GM15510 (cell line): ENCODE measurements around the gene WDR11.

ENCODE experiments used
- POLR2A ChIP-seq: IDR thresholded peaks from 3 replicates; pipeline ENCODE4 v1.6.1; 2011; ENCODE audit warnings: borderline replicate concordance; ENCODE audit not compliant: insufficient read length; ENCODE audit errors: extremely low read depth

Gene WDR11

DNA sequence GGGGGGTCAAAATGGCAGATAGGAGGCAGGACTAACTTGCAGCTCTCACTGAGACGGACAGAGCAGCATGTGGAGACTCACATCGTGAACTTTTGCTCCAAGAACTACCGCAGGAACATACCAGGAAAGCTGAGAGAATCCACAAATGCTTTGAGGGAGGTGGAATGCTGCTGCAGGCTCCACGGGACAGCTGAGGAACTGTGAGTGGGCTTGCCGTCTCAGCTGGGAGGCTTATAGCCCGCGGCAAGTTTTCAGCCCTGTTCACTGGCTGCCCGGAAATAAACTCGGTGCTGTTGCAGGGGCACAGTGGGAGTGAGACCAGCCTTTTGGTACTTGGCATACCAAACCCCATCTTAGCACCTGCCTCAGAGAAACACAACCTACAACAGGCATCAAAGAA lies 19.1 kb upstream of the WDR11 start:
- TF ChIP-seq POLR2A = no peak

DNA sequence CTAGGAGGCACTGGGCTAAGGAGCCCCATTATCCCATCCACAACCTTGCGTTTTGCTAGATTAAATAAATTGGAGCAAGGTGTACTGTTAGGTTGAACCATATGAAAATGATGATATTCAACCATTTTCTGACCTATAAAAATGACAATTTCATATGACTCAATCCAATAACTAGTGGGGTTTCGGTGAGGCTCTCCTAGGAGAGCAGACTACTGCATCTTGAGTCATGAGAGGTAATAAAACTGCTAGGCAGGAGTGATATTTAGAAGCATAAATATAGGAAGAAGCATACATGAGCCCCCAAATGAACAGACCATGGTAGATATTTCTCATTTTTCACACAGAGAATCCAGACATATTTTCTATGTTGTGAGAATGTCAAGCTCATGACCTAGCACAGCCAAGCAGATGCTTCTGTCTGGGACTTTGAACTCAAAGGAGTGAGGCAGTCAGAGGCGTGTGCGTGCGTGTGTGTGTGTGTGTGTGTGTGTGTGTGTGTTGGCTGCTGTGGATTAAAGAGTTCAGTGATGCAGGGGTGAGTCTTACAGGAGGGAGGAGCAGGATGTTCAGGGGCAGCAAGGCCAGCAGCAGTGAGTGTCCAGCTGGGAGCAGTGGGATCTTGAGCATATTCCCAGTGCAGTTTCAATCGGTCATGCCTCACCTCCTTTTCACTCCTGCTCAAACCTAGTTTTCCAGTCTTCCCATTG lies 17.8 kb upstream of the WDR11 start:
- no peak for TF ChIP-seq POLR2A

DNA sequence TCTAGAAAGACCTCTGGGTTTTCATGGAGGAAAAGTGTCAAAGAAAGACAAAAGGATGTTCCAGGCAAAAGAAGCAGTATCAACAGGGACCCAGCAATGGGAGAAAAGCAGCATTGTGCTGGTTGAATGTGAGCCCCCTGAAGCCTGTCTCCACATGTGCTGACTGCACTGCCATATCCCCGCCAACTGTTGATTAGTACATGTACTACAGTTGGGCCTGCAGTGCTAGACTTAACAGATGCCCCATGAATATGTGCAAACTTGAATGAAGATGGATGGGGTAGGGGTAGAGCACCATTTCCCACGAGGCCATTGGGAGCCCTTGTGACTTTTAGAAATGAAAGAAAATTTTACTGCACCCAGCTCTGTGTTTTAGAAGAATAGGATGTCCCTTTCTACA lies 15.6 kb upstream of the WDR11 start:
- no peak for TF ChIP-seq POLR2A

DNA sequence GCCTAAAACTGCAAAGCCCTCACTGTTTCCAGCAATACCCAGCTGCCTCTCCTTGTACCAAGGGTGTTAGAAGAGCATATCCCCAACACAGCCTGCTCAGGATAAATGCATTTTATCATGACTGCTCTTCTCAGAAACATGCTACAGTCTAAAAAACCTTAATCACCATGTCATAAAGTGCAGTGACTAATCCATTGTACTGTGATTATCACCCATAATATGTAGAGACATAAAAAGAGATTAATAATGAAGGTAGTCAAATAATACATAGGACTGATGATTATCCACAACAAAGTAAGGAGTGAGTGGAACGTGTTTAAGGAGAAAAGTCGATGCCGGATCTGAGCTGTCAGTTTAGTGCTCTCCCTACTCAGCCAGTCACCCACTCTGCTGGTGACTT lies 12.2 kb upstream of the WDR11 start:
- TF ChIP-seq POLR2A = no peak

DNA sequence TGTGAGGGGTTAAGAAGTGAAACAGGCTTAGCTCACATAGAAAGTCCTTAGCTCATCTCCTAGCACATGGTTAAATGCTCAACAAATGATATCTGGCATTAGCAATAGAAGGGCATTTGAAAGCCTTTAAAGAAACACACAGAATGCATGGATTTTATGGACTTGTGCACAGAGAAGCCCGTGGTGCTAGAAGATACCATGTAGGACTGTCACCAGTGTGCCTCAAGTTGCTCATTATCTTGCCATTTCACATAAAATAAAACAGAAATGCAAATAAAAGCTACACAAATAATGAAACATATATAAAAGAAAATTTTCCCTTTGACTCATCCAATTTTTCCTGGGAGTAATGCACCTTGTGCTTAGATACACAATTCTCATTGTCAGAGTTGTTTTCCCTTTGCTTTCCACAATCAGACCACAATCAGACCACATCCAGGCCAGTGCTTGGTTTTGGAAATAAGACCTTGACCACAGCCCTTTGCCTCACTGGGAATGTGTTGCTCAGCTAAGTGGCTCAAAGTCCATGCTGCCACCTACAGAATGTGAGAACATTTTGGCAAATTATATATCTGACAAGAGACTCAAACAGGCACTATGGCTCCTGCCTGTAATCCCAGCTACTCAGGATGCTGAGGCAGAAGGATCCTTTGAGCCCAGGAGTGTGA lies 9.5 kb upstream of the WDR11 start:
- TF ChIP-seq POLR2A = no peak

DNA sequence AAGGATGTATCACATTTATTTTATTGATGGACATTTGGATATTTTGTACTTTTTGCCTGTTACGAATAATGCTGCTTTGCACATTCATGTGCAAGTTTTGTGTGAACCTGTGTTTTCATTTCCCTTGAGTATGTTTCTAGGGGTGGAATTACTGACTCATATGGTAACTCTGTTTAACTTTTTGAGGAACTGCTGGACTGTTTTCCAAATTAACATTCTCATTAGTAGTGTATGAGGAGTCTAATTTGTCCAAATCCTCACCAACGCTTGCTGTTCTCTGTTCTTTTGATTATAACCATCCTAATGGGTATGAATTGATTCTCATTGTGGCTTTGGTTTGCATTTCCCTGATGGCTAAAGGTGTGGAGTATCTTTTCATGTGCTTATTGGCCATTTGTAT lies 3.2 kb downstream of the WDR11 start:
- TF ChIP-seq POLR2A = no peak

DNA sequence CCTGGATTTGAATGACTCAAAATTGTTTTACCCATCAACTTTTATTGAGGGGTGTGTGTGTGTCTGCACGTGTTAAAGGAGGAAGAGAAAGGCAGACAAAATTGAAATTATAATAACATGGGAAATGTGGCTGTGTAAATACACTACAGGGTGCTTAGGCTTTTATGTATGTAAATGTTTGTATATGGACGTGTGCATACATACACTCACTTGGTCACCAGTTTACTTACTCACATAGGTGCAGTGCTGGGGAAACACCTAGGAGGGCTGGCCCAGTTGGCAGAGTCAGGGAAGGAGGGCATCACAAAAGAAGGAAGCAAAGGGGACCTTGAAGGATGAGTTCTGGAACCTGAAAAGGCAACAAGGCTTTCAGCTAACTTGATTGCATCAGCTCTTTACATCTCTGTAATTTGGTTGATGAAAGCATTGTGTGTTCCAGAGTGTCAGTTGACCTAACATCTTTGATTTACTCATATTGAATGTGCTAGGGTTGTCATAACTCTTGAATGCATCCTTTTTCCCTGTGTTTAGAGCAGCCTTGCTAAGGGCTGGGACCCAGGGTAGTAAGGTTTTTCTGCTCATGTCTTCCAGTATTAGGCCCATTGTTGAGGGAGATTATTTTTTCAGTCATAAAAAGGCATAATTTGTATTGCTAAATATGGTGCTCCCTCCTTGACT lies 10.2 kb downstream of the WDR11 start:
- TF ChIP-seq POLR2A = no peak

DNA sequence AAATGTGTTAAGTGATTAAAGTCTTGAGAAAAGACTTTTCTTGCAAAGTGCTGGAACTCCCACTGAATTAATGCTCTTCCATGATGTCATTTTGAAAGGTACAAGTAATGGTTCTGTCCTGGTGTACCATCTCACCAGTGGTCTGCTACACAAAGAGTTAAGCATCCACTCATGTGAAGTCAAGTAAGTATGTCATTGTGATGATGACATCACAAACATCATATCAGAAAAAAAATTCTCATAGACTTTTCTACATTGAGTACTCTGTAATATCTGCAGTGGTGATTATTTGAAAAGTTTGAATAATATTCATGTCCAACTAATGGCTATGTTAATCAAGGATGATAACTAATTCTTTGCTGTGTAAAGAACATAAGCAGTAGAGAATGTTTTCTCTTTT lies 22.6 kb downstream of the WDR11 start:
- TF ChIP-seq POLR2A = no peak

DNA sequence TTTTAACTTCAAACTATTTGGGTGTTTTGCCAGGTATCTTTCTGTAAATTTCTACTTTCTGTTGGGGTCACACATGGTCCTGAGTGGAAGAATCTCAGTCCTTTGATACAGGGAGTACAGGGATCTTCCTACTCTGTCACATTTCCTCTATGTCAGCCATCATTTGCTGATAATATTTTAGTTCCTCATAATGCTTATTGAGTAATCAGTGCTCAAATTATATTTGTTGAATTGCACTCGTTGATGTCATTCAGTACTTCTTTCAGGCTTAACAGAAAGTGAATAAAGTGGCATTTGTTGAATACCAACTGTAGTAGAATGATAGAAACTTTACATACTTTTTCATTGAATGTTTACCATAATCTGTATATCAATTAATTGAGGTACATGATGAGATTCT lies 31.9 kb downstream of the WDR11 start:
- no peak for TF ChIP-seq POLR2A

DNA sequence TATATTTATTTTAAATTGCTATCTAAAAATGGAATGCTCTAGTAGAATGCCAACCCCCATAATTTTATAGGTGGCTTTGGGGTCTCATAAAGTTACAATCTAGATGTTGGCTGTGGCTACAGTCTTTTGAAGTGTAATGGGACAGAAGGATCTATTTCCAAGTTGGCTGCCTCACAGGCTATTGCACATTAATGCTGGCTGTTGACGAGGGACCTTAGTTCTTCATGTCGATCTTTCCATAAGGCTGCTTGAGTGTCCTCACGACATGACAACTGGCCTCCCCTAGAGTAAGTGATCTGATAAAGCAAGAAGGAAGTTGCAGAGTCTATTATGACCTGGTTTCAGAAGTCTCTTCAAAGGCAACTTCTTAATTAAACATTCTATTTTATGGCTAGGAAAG lies 36.3 kb downstream of the WDR11 start:
- no peak for TF ChIP-seq POLR2A

DNA sequence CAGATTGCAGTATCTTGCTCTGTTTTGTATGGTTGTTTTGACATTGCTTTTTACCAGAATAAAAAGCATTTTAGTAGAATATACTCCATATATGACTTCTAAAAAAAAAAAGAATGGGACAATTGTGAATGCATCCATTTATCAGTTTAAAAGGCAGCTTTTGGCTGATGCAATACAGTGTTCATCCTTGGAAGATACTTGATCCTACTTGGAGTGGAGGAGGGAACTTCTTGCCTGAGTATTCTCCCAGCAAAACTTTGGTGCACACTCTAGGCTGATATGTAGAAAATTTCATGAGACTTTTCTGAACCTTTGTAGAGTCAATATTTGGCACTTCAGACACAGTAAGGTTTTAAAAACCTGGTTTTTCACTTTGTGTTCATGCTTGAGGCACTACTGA lies 40.2 kb downstream of the WDR11 start:
- no peak for TF ChIP-seq POLR2A

DNA sequence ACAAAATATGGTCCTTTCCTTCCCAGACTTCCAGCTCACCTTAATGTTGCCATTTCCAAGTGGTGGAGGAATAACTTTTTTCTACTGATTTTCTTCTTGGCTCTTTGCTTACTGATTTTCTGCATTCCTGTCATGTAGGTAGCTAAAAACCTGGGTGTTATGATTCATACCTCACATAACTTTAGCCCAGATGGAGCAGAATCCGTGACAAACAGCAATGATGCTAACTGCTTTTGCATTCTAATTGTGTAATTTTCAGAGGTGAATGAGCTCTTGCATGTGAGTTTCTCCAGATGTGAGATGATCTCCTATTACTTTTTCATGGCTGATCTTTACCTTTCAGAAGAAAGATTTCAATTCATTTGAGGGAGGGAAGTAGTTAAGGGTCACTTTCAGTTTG lies 43.4 kb downstream of the WDR11 start:
- TF ChIP-seq POLR2A = no peak

DNA sequence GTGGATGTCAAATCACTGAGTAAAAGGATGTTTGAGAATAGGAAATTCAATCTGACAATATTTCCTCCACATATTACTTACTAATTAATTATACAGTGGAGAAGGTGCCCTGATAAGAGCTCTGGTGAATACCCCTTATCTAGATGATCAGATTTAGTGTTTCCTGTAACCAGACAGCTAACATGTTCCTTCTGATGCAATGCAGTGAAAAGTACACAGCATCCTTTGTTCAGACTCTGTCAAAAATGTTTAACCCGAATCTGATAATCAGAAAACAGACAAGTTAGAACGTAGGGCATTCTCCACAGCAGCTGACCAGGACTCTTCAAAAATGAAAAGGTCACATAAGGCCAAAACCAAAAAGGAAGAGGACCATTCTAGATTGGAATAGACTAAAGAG lies 46.2 kb downstream of the WDR11 start:
- no peak for TF ChIP-seq POLR2A

DNA sequence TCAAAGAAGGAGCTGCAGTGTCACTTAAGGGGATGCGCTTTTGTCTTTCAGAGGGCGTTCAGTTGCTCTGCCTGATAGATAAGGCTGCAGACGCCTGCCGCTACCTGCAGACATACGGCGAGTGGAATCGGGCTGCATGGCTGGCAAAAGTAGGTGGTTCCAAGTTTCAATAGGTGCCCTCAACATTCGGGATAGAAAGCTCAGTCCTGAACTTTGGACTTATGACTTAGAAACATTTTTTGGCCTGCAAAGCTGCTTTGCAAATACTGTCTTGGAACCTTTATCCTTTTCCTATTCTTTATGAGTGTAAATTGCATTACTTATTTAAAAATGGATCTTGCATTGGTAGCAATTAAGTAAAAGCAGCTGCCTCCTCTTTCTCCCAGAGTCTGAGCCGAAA lies 54.1 kb downstream of the WDR11 start:
- TF ChIP-seq POLR2A = no peak

DNA sequence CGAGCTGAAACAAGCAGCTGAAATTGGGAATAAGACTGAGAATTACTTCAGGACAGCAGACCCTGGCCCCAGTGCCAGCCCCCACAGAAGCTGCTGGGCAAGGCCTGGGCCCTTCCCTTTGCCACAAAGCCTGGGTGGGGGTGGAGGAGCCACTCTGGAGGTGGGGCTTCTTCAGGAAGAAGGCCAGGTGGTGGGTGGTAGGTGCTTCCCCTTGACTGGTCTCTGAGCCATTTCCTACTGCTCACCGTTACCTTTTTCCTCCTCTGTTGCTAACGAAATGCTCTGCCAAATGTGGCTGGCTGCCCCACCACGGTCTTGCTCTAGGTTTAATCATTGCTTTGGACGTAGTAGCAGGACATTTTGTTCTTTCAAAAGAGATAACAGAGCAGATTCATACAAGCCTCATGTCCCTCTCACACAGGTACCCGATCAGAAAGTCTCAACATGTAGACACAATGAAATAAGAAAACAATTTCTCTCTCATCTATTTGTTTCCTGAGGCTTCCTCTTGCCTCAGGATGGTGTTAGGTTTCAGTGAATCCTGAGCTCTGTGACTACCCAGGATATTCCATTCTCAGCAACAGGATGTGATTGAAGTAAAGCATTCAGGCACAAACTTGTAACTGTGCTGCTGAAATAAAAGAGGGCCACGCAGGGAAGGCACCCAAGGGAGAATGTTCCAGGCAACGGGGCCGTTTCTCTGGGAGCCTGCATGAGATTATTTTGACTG lies 66.5 kb downstream of the WDR11 start:
- no peak for TF ChIP-seq POLR2A
